Nephron (organoid): Measurements from ENCODE around the gene SPATA25.
"Not testable (repeated sequence)": the region's sequence is repeated elsewhere in the genome, so short reads cannot be mapped to it uniquely, and the experiment has no call there.

ENCODE experiments used
- H3K27ac Mint-ChIP-seq, 3 experiments: 2 replicates each; pipeline ENCODE4 v1.8.0; 2020; ENCODE audit warnings: mixed read lengths in 3 of 3, mild to moderate bottlenecking in 2 of 3, moderate library complexity in 1 of 3
- H3K27me3 Mint-ChIP-seq: 2 replicates; pipeline ENCODE4 v1.8.0; 2021; ENCODE audit warnings: low read depth, mild to moderate bottlenecking, moderate library complexity, mixed read lengths
- H3K36me3 Mint-ChIP-seq: 2 replicates; pipeline ENCODE4 v1.8.0; 2020; ENCODE audit warnings: low read depth, mixed read lengths
- H3K4me1 Mint-ChIP-seq: 2 replicates; pipeline ENCODE4 v1.8.0; 2020; ENCODE audit warnings: mixed read lengths
- H3K4me3 Mint-ChIP-seq, 3 experiments: 2 replicates each; pipeline ENCODE4 v1.8.0; 2020; ENCODE audit warnings: mild to moderate bottlenecking in 3 of 3, mixed read lengths in 3 of 3, moderate library complexity in 2 of 3
- H3K9me3 Mint-ChIP-seq: 2 replicates; pipeline ENCODE4 v1.8.0; 2020; ENCODE audit warnings: mixed read lengths
- CTCF ChIP-seq, 3 experiments: fragments of 200-600 bp; sonication (generic); IDR thresholded peaks; one replicate each; pipeline ENCODE4 v1.5.0; 2021; ENCODE audit warnings: antibody characterized with exemption in 3 of 3; ENCODE audit not compliant: unreplicated experiment in 3 of 3

SPATA25 gene

GRCh38 chr20:45902199-45902701 is 14.8 kb upstream of the SPATA25 start:
- Mint-ChIP-seq H3K27me3 (no peaks in the 10 kb centered on the region), H3K4me3 (no peak overlapping the region), H3K27ac (no peak overlapping the region), H3K4me1 (no peaks in the 10 kb centered on the region), H3K9me3 (no peaks in the 10 kb centered on the region), H3K36me3 (peaks cover 40% of the 10 kb centered on the region)
- no peak for TF ChIP-seq CTCF (IDR thresholded peaks at IDR 0.05; ENCODE audit: unreplicated experiment in 3 of 3)

- H3K36me3 Mint-ChIP-seq, result peaks cover 44% of the 10 kb centered on the region
- H3K27ac Mint-ChIP-seq, H3K4me1 Mint-ChIP-seq, H3K4me3 Mint-ChIP-seq, H3K9me3 Mint-ChIP-seq, H3K27me3 Mint-ChIP-seq: not testable (repeated sequence)
These were observed 13.9 kb upstream of the SPATA25 start for GRCh38 chr20:45901332-45901731.

- Mint-ChIP-seq H3K4me1 (no peaks in the 10 kb centered on the region), H3K27me3 (no peaks in the 10 kb centered on the region), H3K36me3 (peaks cover 28% of the 10 kb centered on the region), H3K9me3 (no peaks in the 10 kb centered on the region), H3K27ac (no peak overlapping the region), H3K4me3 (no peak overlapping the region)
- TF ChIP-seq CTCF (IDR thresholded peaks at IDR 0.05; ENCODE audit: unreplicated experiment in 3 of 3), result no peak
These were observed 11.8 kb upstream of the SPATA25 start for GRCh38 chr20:45899046-45899835.

GRCh38 chr20:45898285-45898684 is 10.9 kb upstream of the SPATA25 start:
- peaks cover 30% of the 10 kb centered on the region for H3K36me3 Mint-ChIP-seq
- no peak overlapping the region for H3K27ac Mint-ChIP-seq
- H3K4me3 Mint-ChIP-seq, result no peak overlapping the region
- no peaks in the 10 kb centered on the region for H3K4me1 Mint-ChIP-seq
- no peaks in the 10 kb centered on the region for H3K27me3 Mint-ChIP-seq
- H3K9me3 Mint-ChIP-seq, result no peaks in the 10 kb centered on the region
- TF ChIP-seq CTCF (IDR thresholded peaks at IDR 0.05; ENCODE audit: unreplicated experiment in 3 of 3), result no peak

- Mint-ChIP-seq H3K27me3 (no peaks in the 10 kb centered on the region), H3K9me3 (no peaks in the 10 kb centered on the region), H3K27ac (no peak overlapping the region), H3K4me3 (no peak overlapping the region), H3K4me1 (peaks cover under 1% of the 10 kb centered on the region), H3K36me3 (peaks cover 28% of the 10 kb centered on the region)
- TF ChIP-seq CTCF (IDR thresholded peaks at IDR 0.05; ENCODE audit: unreplicated experiment in 3 of 3), result no peak
These were observed 10.3 kb upstream of the SPATA25 start for GRCh38 chr20:45897692-45898091.

GRCh38 chr20:45897289-45897688 is 9.9 kb upstream of the SPATA25 start:
- H3K27me3 Mint-ChIP-seq, result no peaks in the 10 kb centered on the region
- no peak overlapping the region for H3K4me3 Mint-ChIP-seq
- TF ChIP-seq CTCF (IDR thresholded peaks at IDR 0.05; ENCODE audit: unreplicated experiment in 3 of 3), result no peak
- no peak overlapping the region for H3K27ac Mint-ChIP-seq
- no peaks in the 10 kb centered on the region for H3K9me3 Mint-ChIP-seq
- peaks cover 28% of the 10 kb centered on the region for H3K36me3 Mint-ChIP-seq
- H3K4me1 Mint-ChIP-seq, result peaks cover 4% of the 10 kb centered on the region
